OCI-LY1 (cell line): Measurements from ENCODE around the gene C19orf85.

Experiments
- H2AFZ ChIP-seq: fragments of 200-600 bp; sonication (generic), shearing (Covaris generic); 2 replicates; pipeline ENCODE4 v1.6.0; 2014; ENCODE audit warnings: antibody characterized with exemption, mild to moderate bottlenecking, low read length
- H3F3A ChIP-seq: fragments of 200-600 bp; sonication (generic), shearing (Covaris generic); 2 replicates; pipeline ENCODE4 v1.6.0; 2014; ENCODE audit warnings: mild to moderate bottlenecking, antibody characterized with exemption, low read length, moderate library complexity; ENCODE audit not compliant: insufficient read depth
- H3K27ac ChIP-seq: fragments of 200-600 bp; sonication (generic); 2 replicates; pipeline ENCODE4 v1.5.1; 2014; ENCODE audit warnings: low read length, mixed run types, mild to moderate bottlenecking, low read depth; ENCODE audit not compliant: poor library complexity, severe bottlenecking
- H3K27me3 ChIP-seq: fragments of 200-600 bp; sonication (generic); 2 replicates; pipeline ENCODE4 v1.6.0; 2014; ENCODE audit warnings: antibody characterized with exemption, mild to moderate bottlenecking, low read length, moderate library complexity; ENCODE audit not compliant: insufficient read depth
- H3K36me3 ChIP-seq: fragments of 200-600 bp; sonication (generic); 2 replicates; pipeline ENCODE4 v1.6.1; 2014; ENCODE audit warnings: mild to moderate bottlenecking, antibody characterized with exemption, low read length, moderate library complexity, mixed read lengths; ENCODE audit not compliant: insufficient read depth
- H3K4me1 ChIP-seq: fragments of 200-600 bp; sonication (generic); 2 replicates; pipeline ENCODE4 v1.5.1; 2014; ENCODE audit warnings: mild to moderate bottlenecking, low read length, moderate library complexity; ENCODE audit not compliant: insufficient read depth, severe bottlenecking
- H3K4me2 ChIP-seq: fragments of 200-600 bp; sonication (generic), shearing (Covaris generic); 2 replicates; pipeline ENCODE4 v1.6.1; 2014; ENCODE audit warnings: low read length
- H3K4me3 ChIP-seq: fragments of 200-600 bp; sonication (generic); 2 replicates; pipeline ENCODE4 v1.5.1; 2014; ENCODE audit warnings: low read length, low read depth, mild to moderate bottlenecking, mixed read lengths; ENCODE audit not compliant: poor library complexity, severe bottlenecking
- H3K79me2 ChIP-seq: fragments of 200-600 bp; shearing (Covaris generic); 2 replicates; pipeline ENCODE4 v1.6.1; 2016; ENCODE audit warnings: mixed run types, low read length, mixed read lengths; ENCODE audit not compliant: insufficient read depth
- H3K9ac ChIP-seq: fragments of 200-600 bp; sonication (generic), shearing (Covaris generic); 2 replicates; pipeline ENCODE4 v1.6.1; 2014; ENCODE audit warnings: mild to moderate bottlenecking, low read length, mixed read lengths
- H3K9me2 ChIP-seq: fragments of 200-600 bp; sonication (generic), shearing (Covaris generic); 2 replicates; pipeline ENCODE4 v1.6.1; 2014; ENCODE audit warnings: low read depth, mild to moderate bottlenecking, low read length, mixed read lengths
- H3K9me3 ChIP-seq: fragments of 200-600 bp; shearing (Covaris generic); 2 replicates; pipeline ENCODE4 v1.6.1; 2014; ENCODE audit warnings: low read length, mixed read lengths
- H4K20me1 ChIP-seq: fragments of 200-600 bp; sonication (generic), shearing (Covaris generic); 2 replicates; pipeline ENCODE4 v1.6.0; 2016; ENCODE audit warnings: mild to moderate bottlenecking, low read length; ENCODE audit not compliant: insufficient read depth
- EZH2 ChIP-seq: fragments of 200-600 bp; sonication (generic), shearing (Covaris generic); IDR thresholded peaks from 2 replicates; pipeline ENCODE4 v1.8.0; 2017; ENCODE audit warnings: borderline replicate concordance, mixed run types, mild to moderate bottlenecking, antibody characterized with exemption, low read length, moderate library complexity, mixed read lengths
- TF ChIP-seq, protein P1 (sequence below): fragments of 200-600 bp; sonication (generic), shearing (Covaris generic); IDR thresholded peaks from 2 replicates; pipeline ENCODE4 v1.5.1; 2017; ENCODE audit warnings: mild to moderate bottlenecking, antibody characterized with exemption, low read length, moderate library complexity, mixed read lengths

The C19orf85 gene

GRCh38 chr19:55464662-55465054 is at the start of gene C19orf85:
Gene C19orf85, minus strand, starts transcription at chr19:55464751. Its CDS starts 197 bp downstream, at chr19:55464554.
- H3K4me3 ChIP-seq = no peak within 1 kb of the TSS

DNA sequence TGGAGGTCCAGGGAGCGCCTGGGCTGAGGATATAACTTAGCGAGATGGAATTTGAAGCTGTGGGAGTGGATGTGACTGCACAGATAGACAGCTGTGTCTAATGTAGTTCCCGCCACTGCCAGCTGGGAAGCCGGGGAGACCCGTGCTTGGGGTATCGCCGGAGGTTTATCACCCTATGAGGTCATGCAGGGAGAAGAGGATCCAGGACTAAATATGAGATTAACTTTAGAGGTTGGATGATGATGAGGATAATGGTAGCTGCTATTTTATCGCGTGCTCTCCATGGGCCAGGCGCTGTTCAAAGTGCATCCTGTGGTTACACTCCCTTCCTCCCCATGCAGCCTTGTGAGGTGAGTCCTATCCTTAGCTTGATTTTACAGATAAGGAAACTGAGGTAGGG is 43.6 kb upstream of the C19orf85 start:
- no peaks in the 10 kb centered on the region for H3K9me2 ChIP-seq
- H3K27ac ChIP-seq = no peak overlapping the region
- H3K4me3 ChIP-seq = no peak overlapping the region
- no peaks in the 10 kb centered on the region for H3K9me3 ChIP-seq
- H3K27me3 ChIP-seq = peaks cover 4% of the 10 kb centered on the region; the same call in 1 of the 2 replicates
- H2AFZ ChIP-seq = no peak overlapping the region
- no peaks in the 10 kb centered on the region for H4K20me1 ChIP-seq
- H3K4me1 ChIP-seq = peaks cover 6% of the 10 kb centered on the region
- no peaks in the 10 kb centered on the region for H3F3A ChIP-seq
- no peak overlapping the region for H3K9ac ChIP-seq
- no peaks in the 10 kb centered on the region for H3K36me3 ChIP-seq
- TF ChIP-seq EZH2 = no peak
- TF ChIP-seq, protein P1, sequence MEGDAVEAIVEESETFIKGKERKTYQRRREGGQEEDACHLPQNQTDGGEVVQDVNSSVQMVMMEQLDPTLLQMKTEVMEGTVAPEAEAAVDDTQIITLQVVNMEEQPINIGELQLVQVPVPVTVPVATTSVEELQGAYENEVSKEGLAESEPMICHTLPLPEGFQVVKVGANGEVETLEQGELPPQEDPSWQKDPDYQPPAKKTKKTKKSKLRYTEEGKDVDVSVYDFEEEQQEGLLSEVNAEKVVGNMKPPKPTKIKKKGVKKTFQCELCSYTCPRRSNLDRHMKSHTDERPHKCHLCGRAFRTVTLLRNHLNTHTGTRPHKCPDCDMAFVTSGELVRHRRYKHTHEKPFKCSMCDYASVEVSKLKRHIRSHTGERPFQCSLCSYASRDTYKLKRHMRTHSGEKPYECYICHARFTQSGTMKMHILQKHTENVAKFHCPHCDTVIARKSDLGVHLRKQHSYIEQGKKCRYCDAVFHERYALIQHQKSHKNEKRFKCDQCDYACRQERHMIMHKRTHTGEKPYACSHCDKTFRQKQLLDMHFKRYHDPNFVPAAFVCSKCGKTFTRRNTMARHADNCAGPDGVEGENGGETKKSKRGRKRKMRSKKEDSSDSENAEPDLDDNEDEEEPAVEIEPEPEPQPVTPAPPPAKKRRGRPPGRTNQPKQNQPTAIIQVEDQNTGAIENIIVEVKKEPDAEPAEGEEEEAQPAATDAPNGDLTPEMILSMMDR = no peak
- no peaks in the 10 kb centered on the region for H3K79me2 ChIP-seq
- H3K4me2 ChIP-seq = no peak overlapping the region

More at GRCh38 chr19:55464662-55465054, at the start of gene C19orf85:
- Histone ChIP-seq H3F3A (no peaks in the 10 kb centered on the region), H3K9me2 (no peaks in the 10 kb centered on the region), H3K4me1 (peaks cover 18% of the 10 kb centered on the region), H2AFZ (no peak within 1 kb of the TSS), H3K9ac (no peak within 1 kb of the TSS), H3K27me3 (no peaks in the 10 kb centered on the region), H3K4me2 (no peak within 1 kb of the TSS), H4K20me1 (no peaks in the 10 kb centered on the region), H3K36me3 (no peaks in the 10 kb centered on the region), H3K9me3 (no peaks in the 10 kb centered on the region), H3K79me2 (no peaks in the 10 kb centered on the region), H3K27ac (no peak within 1 kb of the TSS)
- TF ChIP-seq, protein P1 = no peak
- no peak for TF ChIP-seq EZH2

DNA sequence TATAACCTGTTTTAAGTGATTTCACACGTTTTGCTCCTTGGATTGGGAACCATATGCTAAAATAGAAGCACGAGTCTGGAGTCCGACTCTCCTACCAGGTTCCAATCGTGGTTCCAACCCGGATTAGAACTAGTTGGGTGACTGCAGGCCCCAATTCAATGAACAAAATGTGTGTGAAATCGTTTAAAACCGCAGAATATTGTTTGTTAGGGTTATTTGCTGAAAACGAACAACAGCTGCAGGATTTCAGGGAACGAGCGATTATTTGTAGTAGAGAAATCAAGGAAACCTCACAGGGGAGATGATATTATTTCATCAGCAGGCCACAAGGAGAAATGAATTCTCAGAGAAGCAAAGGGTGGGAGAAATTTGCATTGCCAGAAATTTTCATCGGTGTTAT is 40.4 kb upstream of the C19orf85 start:
- no peaks in the 10 kb centered on the region for H4K20me1 ChIP-seq
- TF ChIP-seq, protein P1 = no peak
- no peak for TF ChIP-seq EZH2
- H3F3A ChIP-seq = no peaks in the 10 kb centered on the region
- H3K4me2 ChIP-seq = no peak overlapping the region
- H3K27me3 ChIP-seq = peaks cover 4% of the 10 kb centered on the region; the same call in 1 of the 2 replicates
- H2AFZ ChIP-seq = no peak overlapping the region
- H3K27ac ChIP-seq = no peak overlapping the region
- H3K4me3 ChIP-seq = no peak overlapping the region
- H3K4me1 ChIP-seq = peaks cover 6% of the 10 kb centered on the region
- no peak overlapping the region for H3K9ac ChIP-seq
- no peaks in the 10 kb centered on the region for H3K36me3 ChIP-seq
- no peaks in the 10 kb centered on the region for H3K79me2 ChIP-seq
- no peaks in the 10 kb centered on the region for H3K9me3 ChIP-seq
- H3K9me2 ChIP-seq = no peaks in the 10 kb centered on the region
